ENCODE data around the gene CDH4. TPM values are rescaled to one million over a fixed set of nuclear protein-coding genes. Genes with fewer than 3 reads are reported as not detected.

CDH4 gene
- total and polyA plus RNA-seq, 7 donors, result under 0.01 to 0.06 TPM; not detected in 5

GRCh38 chr20:61882716-61883615 lies 630.9 kb downstream of the CDH4 start:
- Histone ChIP-seq H3K9me3 (no peaks in the 10 kb centered on the region), H3K27ac (no peak overlapping the region), H3K4me1 (no peaks in the 10 kb centered on the region), H3K4me3 (no peak overlapping the region), H3K36me3 (no peaks in the 10 kb centered on the region), H3K27me3 (peaks cover 0 to 55% (median 17%) of the 10 kb centered on the region in 3 donors)
- no peak for DNase-seq
- intact Hi-C loops (cut with DNase I), result no loop called here
- TF ChIP-seq CTCF (IDR thresholded peaks at IDR 0.05) (no peak), POLR2A (IDR thresholded peaks at IDR 0.05) (no peak), EP300 (IDR thresholded peaks at IDR 0.05) (no peak), POLR2AphosphoS5 (IDR thresholded peaks at IDR 0.05) (no peak)
- WGBS, 2 donors, result 56 to 57% methylated on average over 32 of the region's 32 CpGs

DNA sequence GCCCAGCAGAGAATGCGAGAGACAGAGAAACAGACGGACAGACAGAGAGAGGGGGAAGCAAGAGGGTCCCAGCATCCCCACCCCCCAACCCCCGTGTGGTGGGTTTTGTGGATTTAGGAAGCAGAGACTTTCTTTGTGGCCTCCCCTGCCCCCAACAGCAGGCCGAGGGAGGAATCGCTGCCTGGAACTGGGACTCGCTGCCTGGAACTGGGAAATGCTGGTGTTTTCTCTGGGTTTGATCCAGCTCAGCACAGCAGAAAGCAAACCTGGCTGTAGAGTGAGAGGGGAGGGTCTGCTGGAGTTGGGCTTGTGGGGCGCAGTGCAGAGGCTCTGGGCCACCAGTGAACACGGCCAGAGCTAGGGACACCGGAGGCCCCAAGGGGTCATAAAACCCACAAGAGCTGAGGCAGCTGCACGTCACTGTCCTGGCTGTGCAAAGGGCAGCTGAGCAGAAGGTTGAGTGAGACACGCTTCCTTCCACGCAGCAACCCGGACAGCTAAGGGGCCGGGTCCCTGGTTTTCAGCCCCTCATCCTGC lies 631.9 kb downstream of the CDH4 start:
- no peaks in the 10 kb centered on the region for H3K9me3 ChIP-seq
- no peak overlapping the region for H3K4me3 ChIP-seq
- intact Hi-C loops (cut with DNase I), result no loop called here
- WGBS, 2 donors, result 48 to 62% methylated on average over 14 of the region's 14 CpGs
- H3K36me3 ChIP-seq, result no peaks in the 10 kb centered on the region
- H3K27ac ChIP-seq, result no peak overlapping the region
- no peaks in the 10 kb centered on the region for H3K4me1 ChIP-seq
- TF ChIP-seq EP300 (IDR thresholded peaks at IDR 0.05) (no peak), CTCF (IDR thresholded peaks at IDR 0.05) (no peak), POLR2AphosphoS5 (IDR thresholded peaks at IDR 0.05) (no peak), POLR2A (IDR thresholded peaks at IDR 0.05) (no peak)
- H3K27me3 ChIP-seq, result peaks cover 0 to 54% (median 17%) of the 10 kb centered on the region in 3 donors
- DNase-seq, result no peak

DNA sequence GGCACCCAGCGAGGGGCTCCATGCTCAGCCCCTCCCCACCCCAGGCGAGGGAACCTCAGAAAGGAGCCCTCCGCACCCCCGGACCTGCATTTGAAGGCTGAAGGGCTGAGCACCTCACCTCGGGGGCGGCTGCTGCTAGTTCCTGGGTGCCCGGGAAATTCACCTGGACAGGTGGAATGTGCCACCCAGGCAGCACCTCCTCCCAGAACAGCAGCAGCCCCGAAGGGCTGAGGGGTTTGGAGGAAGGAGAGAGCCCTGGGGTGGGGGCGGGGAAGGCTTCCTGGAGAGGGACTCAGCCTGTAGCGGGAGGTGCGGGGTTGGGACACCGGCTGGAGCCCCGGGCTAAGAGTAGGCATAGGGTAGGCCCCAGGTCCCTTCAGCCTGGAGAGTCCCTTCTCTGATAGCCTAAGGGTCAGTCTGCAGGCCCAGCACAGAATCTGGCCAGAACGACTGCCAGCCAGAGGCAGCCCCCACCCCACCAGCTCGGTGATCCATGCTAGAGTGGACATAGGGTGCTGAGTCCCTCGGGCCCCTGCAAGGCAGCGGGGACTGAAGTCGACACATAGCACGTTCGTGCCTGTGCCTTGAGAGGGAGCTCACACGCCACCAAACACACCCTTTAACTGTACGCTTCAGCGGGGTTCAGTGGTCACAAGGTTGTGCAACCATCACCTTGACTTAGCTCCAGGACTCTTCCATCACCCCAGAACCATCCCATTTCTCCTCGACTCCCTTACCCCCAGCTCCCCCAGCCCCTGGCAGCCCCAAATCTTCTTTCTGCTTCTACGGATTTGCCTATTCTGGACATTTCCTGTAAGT lies 632.7 kb downstream of the CDH4 start:
- Histone ChIP-seq H3K36me3 (no peaks in the 10 kb centered on the region), H3K4me1 (no peaks in the 10 kb centered on the region), H3K27ac (no peak overlapping the region), H3K27me3 (peaks cover 0 to 52% (median 17%) of the 10 kb centered on the region in 3 donors), H3K9me3 (no peaks in the 10 kb centered on the region), H3K4me3 (no peak overlapping the region)
- WGBS, 2 donors, result 76 to 86% methylated on average over 25 of the region's 25 CpGs
- DNase-seq, result no peak
- intact Hi-C loops (cut with DNase I), result no loop called here
- TF ChIP-seq POLR2A (IDR thresholded peaks at IDR 0.05) (no peak), POLR2AphosphoS5 (IDR thresholded peaks at IDR 0.05) (no peak), CTCF (IDR thresholded peaks at IDR 0.05) (no peak), EP300 (IDR thresholded peaks at IDR 0.05) (no peak)

GRCh38 chr20:61885759-61886715 lies 634.0 kb downstream of the CDH4 start:
- H3K27me3 ChIP-seq, result peaks cover 0 to 52% (median 17%) of the 10 kb centered on the region in 3 donors

More at GRCh38 chr20:61885759-61886715, 634.0 kb downstream of the CDH4 start:
- Histone ChIP-seq H3K4me3 (no peak overlapping the region), H3K4me1 (no peaks in the 10 kb centered on the region), H3K36me3 (no peaks in the 10 kb centered on the region), H3K27ac (no peak overlapping the region), H3K9me3 (no peaks in the 10 kb centered on the region)
- no peak for TF ChIP-seq CTCF (IDR thresholded peaks at IDR 0.05)
- no peak for TF ChIP-seq EP300 (IDR thresholded peaks at IDR 0.05)
- no peak for TF ChIP-seq POLR2A (IDR thresholded peaks at IDR 0.05)
- TF ChIP-seq POLR2AphosphoS5 (IDR thresholded peaks at IDR 0.05), result no peak
- intact Hi-C loops (cut with DNase I), result no loop called here
- WGBS, 2 donors, result 76 to 83% methylated on average over 21 of the region's 21 CpGs
- no peak for DNase-seq

All from sigmoid colon (tissue), 7 donors.